ENCODE measurements around the gene PPP1R13B. TPM values are rescaled to one million over a fixed set of nuclear protein-coding genes. Genes with fewer than 3 reads are reported as not detected.

The PPP1R13B gene
- total RNA-seq, 1 donor = 7.3 TPM

GRCh38 chr14:103870891-103871595 lies 23.7 kb upstream of the PPP1R13B start:
- TF ChIP-seq CTCF (IDR thresholded peaks at IDR 0.05; ENCODE audit: insufficient read depth, low read depth, low read length) = no peak
- H3K4me3 ChIP-seq (ENCODE audit: low read depth, low read length) = no peak overlapping the region
- DNase-seq (ENCODE audit: low read depth) = no peak

DNA sequence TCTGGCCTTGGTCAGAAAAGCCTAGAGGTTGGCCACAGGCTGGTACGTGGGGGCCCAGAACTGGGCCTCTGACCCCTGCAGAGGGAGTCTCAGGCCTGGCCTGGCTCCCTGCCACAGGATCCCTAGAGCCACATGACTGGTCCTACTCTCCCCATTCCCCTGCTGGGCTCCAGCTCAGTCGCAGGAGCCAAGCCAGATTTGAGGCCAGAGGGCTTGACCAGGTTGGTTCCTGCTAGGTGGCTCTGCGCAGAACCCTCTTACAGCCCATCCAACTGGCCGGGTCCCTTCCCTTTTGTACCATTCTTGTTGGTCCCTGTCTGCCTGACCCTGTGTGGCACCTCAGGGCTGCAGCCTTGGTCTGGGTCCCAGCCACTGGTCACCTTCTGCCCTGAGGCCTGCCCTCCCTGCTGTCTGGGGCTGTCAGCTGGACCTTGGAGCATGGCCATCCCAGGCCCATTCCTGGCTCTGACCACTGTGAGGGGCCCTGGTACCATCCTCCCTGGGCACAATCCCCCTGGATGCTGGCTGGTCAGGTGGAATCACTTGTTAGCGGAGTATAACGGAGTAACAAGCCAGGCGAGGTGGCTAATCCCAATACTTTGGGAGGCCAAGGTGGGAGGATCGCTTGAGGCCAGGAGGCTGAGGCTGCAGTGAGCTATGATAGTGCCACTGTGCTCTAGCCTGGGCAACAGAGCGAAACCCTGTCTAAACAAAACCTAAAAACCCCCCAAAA lies 22.9 kb upstream of the PPP1R13B start:
- DNase-seq (ENCODE audit: low read depth) = no peak
- H3K4me3 ChIP-seq (ENCODE audit: low read depth, low read length) = no peak overlapping the region
- TF ChIP-seq CTCF (IDR thresholded peaks at IDR 0.05; ENCODE audit: insufficient read depth, low read depth, low read length) = no peak

DNA sequence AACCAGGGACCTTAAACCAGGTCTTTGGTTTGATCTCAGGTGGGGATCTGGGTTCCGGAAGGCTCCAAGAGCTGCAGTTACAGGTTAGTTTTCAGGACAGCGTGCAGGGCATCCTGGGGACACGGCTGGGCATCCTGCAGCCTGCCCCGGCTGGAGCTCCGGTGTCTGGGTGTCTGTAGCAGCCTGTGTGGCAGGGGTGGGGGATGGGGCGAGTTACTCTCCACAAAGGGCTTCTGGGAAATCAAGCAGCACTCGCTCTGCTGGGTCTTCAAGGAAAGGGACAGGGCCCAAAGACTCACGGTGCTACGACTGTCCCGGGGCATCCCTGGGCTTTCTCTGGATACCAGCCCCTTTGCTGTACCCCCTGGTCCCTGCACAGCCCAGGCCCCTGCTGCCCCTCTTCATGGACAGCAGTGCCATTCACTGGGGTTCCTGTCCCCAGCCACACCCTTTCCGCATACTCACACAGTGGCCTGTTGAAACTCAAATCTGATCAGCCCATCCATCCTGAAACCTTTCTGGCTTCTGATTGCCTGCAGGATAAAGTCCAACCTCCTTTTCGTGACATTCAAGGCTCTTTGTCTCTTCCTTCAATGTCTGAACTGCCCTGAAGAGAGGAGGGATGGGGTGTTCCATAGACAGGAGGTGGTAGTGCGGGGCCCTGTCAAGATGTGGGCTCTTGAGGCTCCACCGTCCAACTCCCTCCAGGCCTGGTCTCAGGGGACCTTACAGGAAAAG lies 22.2 kb upstream of the PPP1R13B start:
- no peak for DNase-seq (ENCODE audit: low read depth)
- TF ChIP-seq CTCF (IDR thresholded peaks at IDR 0.05; ENCODE audit: insufficient read depth, low read depth, low read length) = no peak
- no peak overlapping the region for H3K4me3 ChIP-seq (ENCODE audit: low read depth, low read length)

- no peak for TF ChIP-seq CTCF (IDR thresholded peaks at IDR 0.05; ENCODE audit: insufficient read depth, low read depth, low read length)
- DNase-seq (ENCODE audit: low read depth) = no peak
- H3K4me3 ChIP-seq (ENCODE audit: low read depth, low read length) = no peak overlapping the region
These were observed 21.0 kb upstream of the PPP1R13B start for GRCh38 chr14:103868242-103868897.

- no peak for DNase-seq (ENCODE audit: low read depth)
- no peak for TF ChIP-seq CTCF (IDR thresholded peaks at IDR 0.05; ENCODE audit: insufficient read depth, low read depth, low read length)
- no peak overlapping the region for H3K4me3 ChIP-seq (ENCODE audit: low read depth, low read length)
These were observed 20.2 kb upstream of the PPP1R13B start for GRCh38 chr14:103867523-103867953.

GRCh38 chr14:103867020-103867419 lies 19.6 kb upstream of the PPP1R13B start:
- no peak for DNase-seq (ENCODE audit: low read depth)
- TF ChIP-seq CTCF (IDR thresholded peaks at IDR 0.05; ENCODE audit: insufficient read depth, low read depth, low read length) = no peak
- H3K4me3 ChIP-seq (ENCODE audit: low read depth, low read length) = no peak overlapping the region
